GM19372 (cell line): ENCODE results near the gene OR2L8.

ENCODE experiments used
- ATAC-seq: cut with Tn5 transposase; IDR thresholded peaks from one replicate; pipeline ENCODE4 v1.9.1; 2021; ENCODE audit warnings: mild to moderate bottlenecking, low read depth, moderate library complexity; ENCODE audit not compliant: unreplicated experiment

The OR2L8 gene

GRCh38 chr1:247966532-247967204, 18.0 kb downstream of the OR2L8 start:
- no peak for ATAC-seq

- ATAC-seq: no peak
Observed at GRCh38 chr1:247992986-247993385, 44.3 kb downstream of the OR2L8 start.

GRCh38 chr1:247998811-247999210, 50.2 kb downstream of the OR2L8 start:
- ATAC-seq: no peak
